Measurements from ENCODE around the gene LBHD1.
"Not testable (repeated sequence)": the region's sequence is repeated elsewhere in the genome, so short reads cannot be mapped to it uniquely, and the experiment has no call there.

The LBHD1 gene

GRCh38 chr11:62656796-62657429 lies 15.2 kb downstream of the LBHD1 start:
- DNase-seq: no peak

- DNase-seq: no peak
These were observed 17.8 kb downstream of the LBHD1 start for GRCh38 chr11:62654297-62654696.

- no peak for DNase-seq
These were observed 19.7 kb downstream of the LBHD1 start for GRCh38 chr11:62652161-62653006.

DNA sequence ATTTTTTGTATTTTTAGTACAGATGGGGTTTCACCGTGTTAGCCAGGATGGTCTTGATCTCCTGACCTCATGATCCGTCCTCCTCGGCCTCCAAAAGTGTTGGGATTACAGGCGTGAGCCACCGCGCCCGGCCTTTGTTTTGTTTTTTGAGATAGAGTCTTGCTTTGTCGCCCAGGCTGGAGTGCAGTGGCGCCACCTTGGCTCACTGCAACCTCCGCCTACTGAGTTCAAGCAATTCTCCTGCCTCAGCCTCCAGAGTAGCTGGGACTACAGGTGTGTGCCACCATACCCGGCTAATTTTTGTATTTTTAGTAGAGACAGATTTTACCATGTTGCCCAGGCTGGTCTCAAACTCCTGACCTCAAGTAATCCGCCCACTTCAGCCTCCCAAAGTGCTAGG lies 21.8 kb downstream of the LBHD1 start:
- DNase-seq: not testable (repeated sequence)

DNA sequence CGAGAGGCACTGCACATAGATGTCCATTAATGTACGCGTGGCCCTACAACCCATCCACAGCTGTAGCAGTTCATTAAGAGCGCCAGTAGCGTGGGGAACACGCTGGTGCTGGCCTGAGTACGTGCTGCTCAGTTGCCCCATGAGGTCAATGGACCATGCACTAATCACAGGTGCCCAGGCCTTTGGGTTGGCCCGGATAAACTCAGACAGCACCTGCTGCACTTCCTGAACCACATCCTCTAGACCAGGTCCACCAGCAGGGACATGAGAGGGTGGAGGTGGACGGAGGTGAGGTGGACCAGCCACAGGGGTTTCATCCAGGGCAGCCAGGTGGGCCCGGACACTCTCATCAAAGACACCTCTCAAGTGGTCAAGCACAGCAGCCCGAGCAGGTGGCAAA lies 22.6 kb downstream of the LBHD1 start:
- no peak for DNase-seq

- DNase-seq: no peak
These were observed 23.1 kb downstream of the LBHD1 start for GRCh38 chr11:62648967-62649364.

DNA sequence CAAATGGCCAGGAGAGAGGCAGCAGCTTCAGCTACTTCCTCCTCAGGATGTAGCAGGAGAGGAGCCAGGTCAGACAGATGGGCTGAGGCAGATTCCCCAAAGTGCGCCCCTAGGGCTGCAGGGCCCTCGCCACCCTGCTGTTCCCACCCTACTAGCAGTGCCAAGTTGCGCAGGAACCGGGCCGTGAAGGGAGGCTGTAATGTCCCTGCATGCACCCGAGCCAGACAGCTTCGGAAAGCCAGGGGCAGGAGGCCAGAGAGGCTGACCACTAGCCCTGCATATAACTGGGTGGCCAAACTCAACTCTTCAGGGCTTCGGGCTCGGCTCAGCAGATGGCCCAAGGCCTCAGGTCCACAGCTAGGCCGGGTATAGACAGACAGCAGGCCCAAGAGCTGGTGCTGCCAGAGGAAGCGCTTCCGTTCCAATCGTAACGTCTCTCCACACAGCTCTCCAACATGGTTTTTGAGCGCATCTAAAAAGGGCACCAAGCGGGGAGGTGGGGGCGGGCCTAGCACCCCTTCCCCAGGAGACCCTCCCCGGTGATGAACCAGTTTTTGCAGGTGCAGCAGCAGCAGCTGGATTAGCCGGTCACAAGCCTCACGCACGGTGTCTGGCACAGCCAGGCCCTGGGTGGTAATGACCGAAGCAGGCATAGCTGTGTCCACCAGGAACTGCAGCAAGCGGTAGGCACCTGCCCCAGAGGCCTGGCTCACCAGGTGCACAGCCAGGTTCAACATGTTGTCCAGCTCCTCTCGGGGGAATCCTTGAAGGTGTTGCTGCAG lies 23.7 kb downstream of the LBHD1 start:
- no peak for DNase-seq

GRCh38 chr11:62647609-62648005 lies 24.5 kb downstream of the LBHD1 start:
- DNase-seq: no peak

DNA sequence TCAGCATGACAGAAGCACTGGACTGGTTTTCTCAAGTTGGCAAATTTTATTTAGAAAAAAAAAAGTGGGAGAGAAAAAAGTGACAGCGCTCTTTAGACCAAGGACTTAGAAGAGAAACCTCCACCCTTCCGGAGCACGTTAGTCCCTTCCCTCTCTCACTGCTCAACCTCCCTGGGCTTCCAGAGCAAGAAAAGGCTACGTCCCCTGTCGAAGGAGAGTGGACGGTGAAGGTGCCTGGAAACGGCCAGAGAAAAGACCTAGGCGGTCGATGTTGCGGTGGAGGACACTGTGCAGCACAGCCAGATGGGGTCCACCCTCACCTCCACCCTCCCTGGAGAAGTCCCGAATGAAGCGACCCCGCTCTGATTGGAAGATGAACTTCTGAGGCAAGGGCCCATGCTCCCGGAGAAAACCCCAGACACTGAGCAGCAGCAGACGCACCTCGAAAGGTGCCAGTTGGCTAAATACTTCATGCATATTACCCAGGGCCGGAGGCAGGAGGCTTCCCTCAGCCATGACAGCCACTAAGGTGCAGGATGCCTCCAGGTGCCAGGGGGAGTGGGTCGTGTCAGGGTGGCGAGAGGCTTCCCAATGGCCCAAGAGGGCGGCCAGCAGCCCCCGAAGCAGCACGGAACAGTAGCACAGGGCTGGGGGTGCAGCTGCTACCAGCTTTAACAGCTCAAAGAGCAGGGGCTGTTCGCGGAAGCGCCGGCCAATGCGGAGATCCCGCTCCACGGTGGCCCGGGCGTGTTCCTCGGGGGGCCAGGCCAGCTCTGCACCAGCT lies 25.1 kb downstream of the LBHD1 start:
- DNase-seq: no peak

GRCh38 chr11:62645946-62646824 lies 25.9 kb downstream of the LBHD1 start, which contains the start of gene GANAB:
TSS of gene GANAB (minus strand) at chr11:62646613. CDS start at chr11:62646599, 14 bp downstream.
- peak; percentile 99 for DNase-seq

- DNase-seq: no peak
These were observed 26.5 kb downstream of the LBHD1 start for GRCh38 chr11:62645671-62645945.

DNA sequence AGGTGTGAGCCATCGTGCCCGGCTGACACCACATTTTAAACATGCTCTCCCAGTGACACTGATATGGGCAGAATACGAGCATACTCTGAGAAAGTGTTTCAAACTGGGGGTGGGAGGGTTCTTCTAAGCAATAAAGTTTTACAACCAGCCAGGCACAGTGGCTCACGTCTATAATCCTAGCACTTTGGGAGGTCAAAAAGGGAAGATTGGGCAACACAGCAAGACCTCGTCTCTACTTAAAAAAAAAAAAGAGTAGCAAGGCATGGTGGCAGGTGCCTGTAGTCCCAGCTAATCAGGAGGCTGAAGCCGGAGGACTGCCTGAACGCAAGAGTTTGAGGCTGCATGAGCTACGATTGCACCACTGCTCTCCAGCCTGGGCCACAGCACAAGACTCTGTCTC lies 27.8 kb downstream of the LBHD1 start:
- DNase-seq: no peak

- no peak for DNase-seq
These were observed 39.6 kb downstream of the LBHD1 start for GRCh38 chr11:62632492-62632891.

GRCh38 chr11:62627713-62628112 lies 44.4 kb downstream of the LBHD1 start:
- no peak for DNase-seq

DNA sequence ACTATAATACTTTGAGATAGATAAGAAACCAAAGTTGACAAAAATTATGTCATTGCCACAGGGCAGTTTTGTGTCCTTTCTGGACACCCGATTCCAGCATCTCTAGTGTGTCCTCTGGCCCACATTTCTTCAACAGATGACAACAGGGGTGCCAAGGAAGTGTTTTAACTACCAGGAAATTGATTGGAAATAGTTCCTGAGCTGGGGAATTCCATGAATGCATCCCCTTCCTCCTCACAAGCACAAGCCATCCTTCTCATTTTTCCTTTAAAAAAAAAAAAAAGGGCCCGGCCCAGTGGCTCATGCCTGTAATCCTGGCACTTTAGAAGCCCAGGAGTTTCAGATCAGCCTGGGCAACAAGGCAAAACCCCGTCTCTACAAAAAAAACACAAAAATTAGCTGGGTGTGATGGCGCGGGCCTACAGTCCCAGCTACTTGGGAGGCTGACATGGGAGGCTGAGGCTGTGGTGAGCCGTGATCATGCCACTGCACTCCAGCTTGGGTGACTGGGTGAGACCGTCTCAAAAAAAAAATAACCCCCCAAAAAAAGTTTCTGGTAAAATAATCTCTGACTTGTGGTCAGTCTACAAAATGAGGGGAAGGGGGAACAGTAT lies 49.5 kb downstream of the LBHD1 start:
- DNase-seq: no peak

- peak; percentile 92 for DNase-seq
These were observed 50.2 kb downstream of the LBHD1 start, which contains the start of gene B3GAT3 for GRCh38 chr11:62621567-62622470. TSS of gene B3GAT3 (minus strand) at chr11:62621986. CDS start at chr11:62621947, 39 bp downstream.

GRCh38 chr11:62621027-62621566 lies 51.0 kb downstream of the LBHD1 start:
- DNase-seq: no peak

- not testable (repeated sequence) for DNase-seq
These were observed 55.1 kb downstream of the LBHD1 start for GRCh38 chr11:62616957-62617356.

- no peak for DNase-seq
These were observed 56.5 kb downstream of the LBHD1 start for GRCh38 chr11:62615521-62615920.

DNA sequence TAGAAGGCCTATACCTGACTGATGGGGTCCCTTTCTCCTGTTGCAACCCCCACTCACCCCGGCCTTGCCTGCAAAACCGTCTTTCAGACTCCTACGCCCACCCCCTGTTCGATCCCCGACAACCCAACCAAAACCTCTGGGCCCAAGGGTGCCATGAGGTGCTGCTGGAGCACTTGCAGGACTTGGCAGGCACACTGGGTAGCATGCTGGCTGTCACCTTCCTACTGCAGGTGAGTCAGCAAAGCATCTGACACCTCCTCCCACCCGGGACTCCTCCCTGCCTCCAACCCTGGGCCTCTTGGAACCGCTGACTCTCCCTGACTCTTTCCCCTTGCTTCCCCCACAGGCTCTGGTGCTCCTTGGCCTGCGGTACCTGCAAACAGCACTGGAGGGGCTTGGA lies 57.8 kb downstream of the LBHD1 start:
- DNase-seq: no peak

Data from effector CD8-positive, alpha-beta T cell (primary cell).